Stimulated activated memory B cell treated with anti-CD40 and anti-IgM and Interleukin-4, amounts not matched to agents 10 μg/mL and 1 μg/mL and 100 μg/mL, for 72 hours (primary cell): Measurements from ENCODE around the gene C22orf23.

ENCODE experiments used
- ATAC-seq: fragments of 150-1000 bp; cut with Tn5 transposase; 2 replicates; pipeline ENCODE4 v1.10.0; 2021
- H3K27ac Mint-ChIP-seq: one replicate; pipeline ENCODE4 v1.8.0; 2022; ENCODE audit warnings: mild to moderate bottlenecking, mixed read lengths
- H3K27me3 Mint-ChIP-seq: one replicate; pipeline ENCODE4 v1.8.0; 2022; ENCODE audit warnings: mixed read lengths
- H3K36me3 Mint-ChIP-seq: one replicate; pipeline ENCODE4 v1.8.0; 2022; ENCODE audit warnings: mixed read lengths
- H3K4me1 Mint-ChIP-seq: one replicate; pipeline ENCODE4 v1.8.0; 2022; ENCODE audit warnings: mixed read lengths
- H3K4me3 Mint-ChIP-seq: one replicate; pipeline ENCODE4 v1.8.0; 2022; ENCODE audit warnings: mild to moderate bottlenecking, moderate library complexity, mixed read lengths
- H3K9me3 Mint-ChIP-seq: one replicate; pipeline ENCODE4 v1.8.0; 2022; ENCODE audit warnings: mixed read lengths

C22orf23 gene

GRCh38 chr22:37953437-37954179, at the start of gene C22orf23, which contains the start of gene POLR2F:
Gene C22orf23, minus strand, starts transcription at chr22:37953601. Its CDS starts 452 bp downstream, at chr22:37953149.
Gene POLR2F, plus strand, starts transcription at chr22:37953699. Its CDS starts 89 bp downstream, at chr22:37953788.
- Mint-ChIP-seq H3K9me3 (no peaks in the 10 kb centered on the region), H3K4me3 (peak within 1 kb of the TSS; percentile 93), H3K4me1 (peaks cover 35% of the 10 kb centered on the region), H3K27me3 (peaks cover 11% of the 10 kb centered on the region), H3K36me3 (peaks cover 19% of the 10 kb centered on the region), H3K27ac (peak within 1 kb of the TSS; percentile 90)
- peak; percentile 97 for ATAC-seq

GRCh38 chr22:37999640-38000272, 46.4 kb upstream of the C22orf23 start:
- peaks cover 30% of the 10 kb centered on the region for H3K4me1 Mint-ChIP-seq
- H3K4me3 Mint-ChIP-seq, result no peak overlapping the region
- no peaks in the 10 kb centered on the region for H3K9me3 Mint-ChIP-seq
- peaks cover 12% of the 10 kb centered on the region for H3K27me3 Mint-ChIP-seq
- no peaks in the 10 kb centered on the region for H3K36me3 Mint-ChIP-seq
- ATAC-seq, result no peak
- H3K27ac Mint-ChIP-seq, result no peak overlapping the region

GRCh38 chr22:37999236-37999635, 45.8 kb upstream of the C22orf23 start:
- H3K27ac Mint-ChIP-seq, result no peak overlapping the region
- H3K27me3 Mint-ChIP-seq, result peaks cover 12% of the 10 kb centered on the region
- peaks cover 30% of the 10 kb centered on the region for H3K4me1 Mint-ChIP-seq
- H3K4me3 Mint-ChIP-seq, result no peak overlapping the region
- no peaks in the 10 kb centered on the region for H3K9me3 Mint-ChIP-seq
- no peak for ATAC-seq
- H3K36me3 Mint-ChIP-seq, result no peaks in the 10 kb centered on the region

DNA sequence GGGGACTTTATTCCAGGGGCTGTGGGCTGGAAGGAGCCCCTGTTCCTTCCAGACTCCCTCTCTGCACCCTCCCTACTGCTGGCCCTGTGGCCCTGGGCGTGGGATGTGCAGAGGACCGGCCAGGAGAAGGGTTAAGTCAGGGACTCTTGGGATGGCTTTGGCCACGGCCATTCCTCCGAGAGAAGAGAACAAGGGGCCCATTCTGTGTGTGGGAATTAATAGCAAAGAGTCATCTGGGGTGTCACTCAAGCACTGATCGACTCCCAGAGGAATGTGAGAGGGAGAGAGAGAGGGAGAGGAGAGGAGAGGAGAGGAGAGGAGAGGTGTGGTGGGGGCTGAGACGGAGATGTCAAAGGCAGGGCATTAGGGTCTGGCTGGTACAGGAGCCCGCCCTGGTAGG, 45.1 kb upstream of the C22orf23 start:
- no peaks in the 10 kb centered on the region for H3K9me3 Mint-ChIP-seq
- H3K4me3 Mint-ChIP-seq, result no peak overlapping the region
- peaks cover 30% of the 10 kb centered on the region for H3K4me1 Mint-ChIP-seq
- peaks cover 12% of the 10 kb centered on the region for H3K27me3 Mint-ChIP-seq
- H3K36me3 Mint-ChIP-seq, result no peaks in the 10 kb centered on the region
- H3K27ac Mint-ChIP-seq, result no peak overlapping the region
- ATAC-seq, result no peak

DNA sequence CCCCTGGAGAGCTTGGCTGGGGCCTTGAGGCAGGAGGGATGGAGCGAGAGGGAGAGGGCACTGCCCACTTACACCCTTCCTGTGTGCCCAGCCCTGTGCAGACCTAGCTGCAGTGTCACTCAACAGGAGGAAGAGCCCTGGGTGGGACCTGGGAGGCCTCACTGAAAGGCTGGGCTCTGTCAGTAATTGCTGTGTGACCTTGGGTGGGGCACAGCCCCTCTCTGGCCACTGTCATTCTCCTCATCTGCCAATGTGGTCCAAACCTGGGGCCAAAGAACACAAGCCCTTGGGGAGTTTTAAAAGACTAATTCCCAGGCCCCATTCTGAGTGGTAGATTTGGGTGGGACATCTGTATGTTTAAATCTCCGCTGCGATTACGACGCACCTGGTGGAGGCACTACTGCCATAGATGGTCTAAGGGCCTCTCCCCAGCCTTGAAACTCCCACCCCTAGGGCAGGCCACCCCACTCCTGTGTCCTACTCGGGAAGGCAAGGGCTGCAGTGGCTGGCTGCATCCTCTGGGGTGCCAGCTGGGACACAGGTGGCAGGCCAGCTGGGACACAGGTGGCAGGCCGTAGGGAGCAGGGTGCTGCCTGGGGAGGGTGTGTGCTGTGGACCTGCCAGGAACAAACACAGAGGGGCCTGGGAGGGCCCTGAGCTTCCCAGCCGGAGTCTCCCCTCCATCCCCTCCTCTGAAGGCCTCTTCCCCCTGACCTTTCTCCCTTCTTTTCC, 43.3 kb upstream of the C22orf23 start:
- Mint-ChIP-seq H3K27me3 (peaks cover 12% of the 10 kb centered on the region), H3K4me3 (no peak overlapping the region), H3K4me1 (peaks cover 30% of the 10 kb centered on the region), H3K9me3 (no peaks in the 10 kb centered on the region), H3K36me3 (peaks cover 6% of the 10 kb centered on the region), H3K27ac (peak overlapping the region; percentile 40)
- no peak for ATAC-seq

GRCh38 chr22:37996079-37996478, 42.7 kb upstream of the C22orf23 start:
- no peak overlapping the region for H3K4me3 Mint-ChIP-seq
- H3K27me3 Mint-ChIP-seq, result peaks cover 12% of the 10 kb centered on the region
- H3K9me3 Mint-ChIP-seq, result no peaks in the 10 kb centered on the region
- peaks cover 6% of the 10 kb centered on the region for H3K36me3 Mint-ChIP-seq
- H3K27ac Mint-ChIP-seq, result peak overlapping the region; percentile 40
- peak; percentile 49 for ATAC-seq
- peaks cover 30% of the 10 kb centered on the region for H3K4me1 Mint-ChIP-seq

- peaks cover 30% of the 10 kb centered on the region for H3K4me1 Mint-ChIP-seq
- H3K4me3 Mint-ChIP-seq, result no peak overlapping the region
- H3K36me3 Mint-ChIP-seq, result peaks cover 6% of the 10 kb centered on the region
- H3K9me3 Mint-ChIP-seq, result no peaks in the 10 kb centered on the region
- H3K27me3 Mint-ChIP-seq, result peaks cover 12% of the 10 kb centered on the region
- ATAC-seq, result no peak
- peak overlapping the region; percentile 40 for H3K27ac Mint-ChIP-seq
Measured at GRCh38 chr22:37995460-37995859, 42.1 kb upstream of the C22orf23 start.

DNA sequence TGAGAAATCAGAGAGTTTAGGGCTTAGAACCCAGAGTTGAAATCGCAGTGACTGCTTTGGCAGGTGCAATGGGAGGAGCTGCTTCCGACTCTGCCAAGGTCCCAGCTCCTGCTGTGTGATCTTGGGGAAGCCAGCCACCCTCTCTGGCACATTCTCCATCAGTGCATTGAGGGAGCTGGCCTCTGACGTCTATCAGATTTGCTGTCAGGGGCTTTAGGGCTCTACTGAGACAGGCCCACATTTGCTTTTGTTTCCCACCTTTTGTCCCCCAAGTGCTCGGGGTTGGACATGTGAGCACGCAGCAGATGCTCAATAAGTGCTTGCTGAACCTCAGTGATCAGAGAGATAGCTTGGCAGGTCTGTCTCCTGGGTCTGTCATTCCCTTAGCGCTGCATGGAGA, 41.6 kb upstream of the C22orf23 start:
- peaks cover 30% of the 10 kb centered on the region for H3K4me1 Mint-ChIP-seq
- H3K9me3 Mint-ChIP-seq, result no peaks in the 10 kb centered on the region
- H3K36me3 Mint-ChIP-seq, result peaks cover 6% of the 10 kb centered on the region
- H3K27me3 Mint-ChIP-seq, result peaks cover 12% of the 10 kb centered on the region
- H3K4me3 Mint-ChIP-seq, result no peak overlapping the region
- H3K27ac Mint-ChIP-seq, result peak overlapping the region; percentile 40
- ATAC-seq, result no peak

DNA sequence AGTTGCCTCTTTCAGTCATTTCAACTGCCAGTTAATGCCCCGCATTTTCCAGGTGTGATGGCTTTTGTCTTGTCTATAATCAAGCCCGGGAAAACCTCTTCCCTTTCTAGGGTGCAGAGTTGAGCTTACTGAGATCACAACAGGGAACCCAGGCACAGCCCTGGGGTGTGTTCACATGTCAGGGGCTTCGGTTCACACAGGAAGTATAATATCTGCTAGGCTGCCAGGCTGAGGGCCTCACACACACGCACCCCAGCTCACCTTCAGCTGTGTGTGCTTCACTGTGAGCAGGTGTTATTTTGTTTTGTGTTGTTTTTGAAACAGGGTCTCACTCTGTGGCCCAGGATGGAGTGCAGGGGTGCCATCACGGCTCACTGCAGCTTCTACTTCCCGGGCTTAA, 40.6 kb upstream of the C22orf23 start:
- Mint-ChIP-seq H3K27me3 (peaks cover 12% of the 10 kb centered on the region), H3K27ac (no peak overlapping the region), H3K4me1 (peaks cover 30% of the 10 kb centered on the region), H3K4me3 (no peak overlapping the region), H3K9me3 (no peaks in the 10 kb centered on the region), H3K36me3 (peaks cover 6% of the 10 kb centered on the region)
- no peak for ATAC-seq

GRCh38 chr22:37991731-37992442, 38.5 kb upstream of the C22orf23 start:
- Mint-ChIP-seq H3K36me3 (peaks cover 6% of the 10 kb centered on the region), H3K27ac (no peak overlapping the region), H3K4me3 (no peak overlapping the region), H3K27me3 (peaks cover under 1% of the 10 kb centered on the region), H3K9me3 (no peaks in the 10 kb centered on the region), H3K4me1 (peaks cover 20% of the 10 kb centered on the region)
- no peak for ATAC-seq

DNA sequence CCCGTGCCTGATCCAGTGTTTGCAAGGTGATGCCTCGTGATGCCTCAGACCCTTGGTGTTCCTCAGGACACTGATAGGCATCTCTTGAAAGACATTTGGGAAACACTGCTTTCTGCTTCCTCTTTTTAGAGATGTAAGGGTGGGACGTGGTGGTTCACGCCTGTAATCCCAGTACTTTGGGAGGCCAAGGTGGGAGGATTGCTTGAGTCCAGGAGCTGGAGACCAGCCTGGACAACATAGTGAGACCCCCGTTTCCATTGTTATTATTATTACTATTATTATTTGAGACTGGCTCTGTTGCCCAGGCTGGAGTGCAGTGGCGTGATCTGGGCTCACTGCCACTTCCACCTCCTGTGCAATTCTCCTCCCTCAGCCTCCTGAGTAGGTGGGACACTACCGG, 37.5 kb upstream of the C22orf23 start:
- Mint-ChIP-seq H3K4me3 (no peak overlapping the region), H3K27me3 (no peaks in the 10 kb centered on the region), H3K36me3 (peaks cover 6% of the 10 kb centered on the region), H3K4me1 (peaks cover 10% of the 10 kb centered on the region), H3K27ac (no peak overlapping the region), H3K9me3 (no peaks in the 10 kb centered on the region)
- ATAC-seq, result no peak

- H3K27ac Mint-ChIP-seq, result no peak overlapping the region
- no peak overlapping the region for H3K4me3 Mint-ChIP-seq
- H3K9me3 Mint-ChIP-seq, result no peaks in the 10 kb centered on the region
- H3K27me3 Mint-ChIP-seq, result no peaks in the 10 kb centered on the region
- ATAC-seq, result no peak
- H3K36me3 Mint-ChIP-seq, result peaks cover 9% of the 10 kb centered on the region
- peaks cover 4% of the 10 kb centered on the region for H3K4me1 Mint-ChIP-seq
Measured at GRCh38 chr22:37990301-37990700, 36.9 kb upstream of the C22orf23 start.

DNA sequence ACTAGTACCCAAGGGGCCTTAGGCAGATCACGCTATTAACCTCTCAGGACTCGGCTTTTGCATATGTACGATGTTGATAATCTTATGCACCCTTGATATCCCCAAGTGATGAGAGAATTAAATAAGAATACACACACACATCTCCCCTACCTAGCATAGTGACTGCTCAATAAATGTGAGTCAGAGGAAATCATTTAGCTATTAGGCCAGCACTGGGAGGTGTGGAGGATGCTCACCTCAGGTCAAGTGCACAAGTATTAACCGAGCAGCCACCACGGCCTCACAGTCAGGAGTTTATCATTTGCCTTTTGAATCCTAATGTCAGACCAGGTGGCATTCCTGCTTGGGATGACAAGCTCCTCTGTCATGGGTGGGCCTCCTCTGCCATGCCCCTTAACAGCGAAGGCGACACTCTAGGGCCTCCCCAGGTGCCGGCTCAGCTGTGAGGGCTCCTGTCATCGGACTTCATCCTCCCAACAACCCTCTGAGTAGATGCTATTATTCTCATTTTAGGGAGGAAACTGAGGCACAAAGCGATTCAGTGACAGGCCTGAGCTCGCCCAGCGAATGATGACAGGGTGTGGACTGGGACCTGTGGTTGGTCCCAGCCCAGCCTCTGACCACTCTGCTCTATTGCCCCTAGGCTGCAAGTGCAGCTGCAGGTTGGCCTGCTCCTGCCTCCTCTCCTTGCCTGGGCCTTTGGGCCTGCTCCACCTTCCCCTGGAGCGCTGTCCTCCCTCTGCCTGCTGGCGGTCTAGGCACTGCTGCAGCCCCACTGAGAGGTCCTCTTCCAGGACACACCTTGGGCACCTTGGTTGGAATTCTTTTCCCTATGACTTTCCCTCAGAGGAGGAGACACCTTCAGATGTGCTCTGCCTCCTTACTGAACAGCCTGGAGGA, 36.0 kb upstream of the C22orf23 start:
- no peaks in the 10 kb centered on the region for H3K27me3 Mint-ChIP-seq
- no peak for ATAC-seq
- H3K9me3 Mint-ChIP-seq, result no peaks in the 10 kb centered on the region
- no peaks in the 10 kb centered on the region for H3K4me1 Mint-ChIP-seq
- peaks cover 15% of the 10 kb centered on the region for H3K36me3 Mint-ChIP-seq
- no peak overlapping the region for H3K27ac Mint-ChIP-seq
- H3K4me3 Mint-ChIP-seq, result no peak overlapping the region

GRCh38 chr22:37986371-37986770, 33.0 kb upstream of the C22orf23 start:
- no peak for ATAC-seq

More at GRCh38 chr22:37986371-37986770, 33.0 kb upstream of the C22orf23 start:
- no peak overlapping the region for H3K4me3 Mint-ChIP-seq
- no peaks in the 10 kb centered on the region for H3K4me1 Mint-ChIP-seq
- H3K36me3 Mint-ChIP-seq, result peaks cover 17% of the 10 kb centered on the region
- H3K27ac Mint-ChIP-seq, result no peak overlapping the region
- H3K9me3 Mint-ChIP-seq, result no peaks in the 10 kb centered on the region
- no peaks in the 10 kb centered on the region for H3K27me3 Mint-ChIP-seq
